Measurements from ENCODE around the gene STK38L.
"Not testable (repeated sequence)": the region's sequence is repeated elsewhere in the genome, so short reads cannot be mapped to it uniquely, and the experiment has no call there.

The STK38L gene

DNA sequence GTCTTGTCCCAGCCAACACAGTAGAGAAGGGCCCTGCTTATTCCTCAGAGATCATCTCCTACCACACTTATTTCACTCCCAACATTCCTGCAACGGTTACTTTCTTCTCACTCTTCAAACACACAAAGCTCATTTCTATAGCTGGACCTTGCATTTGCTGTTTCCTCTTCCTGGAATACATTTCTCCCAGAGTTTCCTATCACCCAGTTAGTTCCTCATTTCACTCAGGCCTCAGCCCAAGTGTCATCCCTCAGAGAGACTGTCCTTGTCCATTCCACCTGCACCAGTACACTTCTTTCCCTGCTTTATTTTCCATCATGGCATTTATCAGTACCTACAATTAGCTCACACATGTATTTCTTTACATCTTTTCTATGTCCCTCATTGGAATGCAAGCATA is 14.7 kb upstream of the STK38L start:
- no peak for DNase-seq

DNA sequence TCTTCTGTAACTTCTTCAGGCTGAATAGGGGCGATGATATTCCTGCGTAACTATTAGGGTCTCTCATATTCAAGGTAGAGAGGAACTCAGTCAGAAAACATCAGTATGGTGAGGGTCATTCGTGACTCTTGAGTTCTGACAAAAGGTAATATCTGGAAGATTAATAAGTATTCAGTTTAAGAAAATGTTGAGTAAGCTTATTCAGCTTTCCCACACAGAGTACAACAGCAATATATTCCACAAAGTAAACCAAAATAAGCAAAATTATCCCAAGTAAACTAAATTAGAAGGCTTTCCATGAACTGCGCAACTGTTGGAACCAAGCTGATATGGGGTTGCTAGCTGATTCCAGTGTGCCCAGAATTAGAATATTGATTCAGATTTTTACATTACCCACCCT is 12.7 kb upstream of the STK38L start:
- not testable (repeated sequence) for DNase-seq

DNA sequence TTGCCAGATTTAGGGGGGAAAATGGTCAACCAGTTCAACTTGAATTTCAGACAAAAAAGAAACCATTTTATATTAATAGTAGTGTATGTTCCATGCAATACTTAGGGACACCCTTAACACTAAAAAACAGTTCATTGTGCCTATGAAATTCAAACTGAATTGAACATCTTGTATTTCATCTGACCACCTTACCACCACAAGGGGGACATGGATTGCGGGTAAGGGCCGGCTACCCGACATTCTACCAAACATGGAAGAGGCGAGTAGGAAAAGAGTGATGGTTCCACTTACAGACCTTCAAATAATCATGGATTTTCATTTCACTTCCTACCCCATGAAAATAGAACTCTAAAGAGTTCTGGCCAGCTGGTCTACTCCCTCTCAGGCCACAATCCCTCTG is 10.3 kb upstream of the STK38L start:
- DNase-seq, result no peak

DNA sequence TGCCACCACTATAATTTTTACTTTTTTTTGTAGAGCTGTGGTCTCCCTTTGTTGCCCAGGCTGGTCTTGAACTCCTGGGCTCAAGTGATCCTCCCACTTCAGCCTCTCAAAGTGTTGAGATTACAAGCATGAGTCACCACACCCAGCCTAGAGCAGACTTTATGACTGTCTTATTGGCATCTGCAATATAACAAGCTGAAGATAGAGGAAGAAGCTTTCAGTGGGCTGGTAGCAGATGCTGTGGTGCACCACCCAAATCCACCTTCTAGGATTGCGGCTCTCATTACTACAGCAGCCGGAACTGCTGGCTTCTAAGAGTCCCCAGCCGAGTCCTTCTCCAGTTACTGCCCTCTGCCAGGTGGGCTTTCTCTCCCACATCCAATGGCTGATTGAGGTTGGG is 7.6 kb upstream of the STK38L start:
- DNase-seq, result peak; percentile 63

DNA sequence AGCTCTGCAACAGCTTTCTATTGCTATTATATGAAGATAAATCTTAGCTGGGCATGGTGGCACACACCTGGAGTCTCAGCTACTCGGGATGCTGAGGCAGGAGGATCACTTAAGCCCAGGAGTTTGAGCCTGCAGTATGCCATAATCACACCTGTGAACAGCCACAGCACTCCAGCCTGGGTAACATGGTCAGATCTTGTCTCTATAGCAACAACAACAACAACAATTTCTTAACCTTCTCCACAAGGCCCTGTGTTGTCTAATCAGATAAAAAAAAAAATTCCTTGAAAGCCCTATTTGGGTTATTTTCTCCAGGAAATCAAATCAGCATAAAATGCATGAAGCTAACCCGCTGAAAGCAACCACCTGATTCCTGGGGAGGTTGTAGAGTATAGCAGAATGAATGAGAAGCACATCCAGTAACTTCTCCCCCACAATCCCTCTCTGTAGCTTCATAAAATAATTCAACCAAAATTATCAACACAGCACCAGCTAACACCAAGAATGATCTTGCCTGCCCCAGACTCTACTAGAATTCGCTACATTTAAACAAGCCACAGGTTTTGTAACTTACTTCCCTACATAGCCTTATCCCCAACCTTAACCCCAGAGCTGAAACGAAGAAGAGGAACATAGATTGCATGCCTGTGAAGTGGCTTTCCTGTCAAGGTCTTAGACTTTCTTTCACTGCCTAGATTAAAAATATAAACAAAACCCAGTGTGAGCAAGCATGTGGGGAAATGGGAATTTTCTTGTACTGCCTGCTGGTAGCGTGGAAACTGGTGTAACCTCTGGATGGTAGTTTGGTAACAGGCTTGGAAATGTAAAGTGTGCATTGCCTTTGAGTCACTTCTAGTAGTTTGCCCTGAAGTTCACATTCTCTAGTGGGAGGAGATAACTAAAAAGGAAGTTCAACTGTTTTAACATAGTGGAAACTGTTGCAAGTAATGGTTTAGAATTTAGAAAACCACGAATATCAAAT is 6.0 kb upstream of the STK38L start:
- peak; percentile 60 for DNase-seq

DNA sequence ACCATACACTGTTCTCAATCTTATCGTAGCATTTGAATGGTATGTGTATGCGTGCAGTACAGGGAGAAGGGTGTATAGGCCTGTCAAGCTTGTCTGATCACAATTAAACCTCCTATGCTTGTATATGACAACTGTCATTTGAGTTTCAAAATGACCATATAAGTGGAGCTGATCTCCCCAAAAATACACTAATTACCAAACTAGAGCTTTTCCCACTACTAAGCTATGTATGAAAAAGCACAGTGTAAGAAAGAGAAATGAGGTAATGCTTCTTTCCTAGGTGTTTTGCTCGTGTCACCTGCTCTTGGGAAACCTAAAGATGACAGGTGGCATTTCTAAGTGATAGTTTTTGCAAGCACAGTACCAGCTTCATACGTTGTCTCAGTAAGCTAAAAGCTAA is 1.1 kb upstream of the STK38L start:
- no peak for DNase-seq

DNA sequence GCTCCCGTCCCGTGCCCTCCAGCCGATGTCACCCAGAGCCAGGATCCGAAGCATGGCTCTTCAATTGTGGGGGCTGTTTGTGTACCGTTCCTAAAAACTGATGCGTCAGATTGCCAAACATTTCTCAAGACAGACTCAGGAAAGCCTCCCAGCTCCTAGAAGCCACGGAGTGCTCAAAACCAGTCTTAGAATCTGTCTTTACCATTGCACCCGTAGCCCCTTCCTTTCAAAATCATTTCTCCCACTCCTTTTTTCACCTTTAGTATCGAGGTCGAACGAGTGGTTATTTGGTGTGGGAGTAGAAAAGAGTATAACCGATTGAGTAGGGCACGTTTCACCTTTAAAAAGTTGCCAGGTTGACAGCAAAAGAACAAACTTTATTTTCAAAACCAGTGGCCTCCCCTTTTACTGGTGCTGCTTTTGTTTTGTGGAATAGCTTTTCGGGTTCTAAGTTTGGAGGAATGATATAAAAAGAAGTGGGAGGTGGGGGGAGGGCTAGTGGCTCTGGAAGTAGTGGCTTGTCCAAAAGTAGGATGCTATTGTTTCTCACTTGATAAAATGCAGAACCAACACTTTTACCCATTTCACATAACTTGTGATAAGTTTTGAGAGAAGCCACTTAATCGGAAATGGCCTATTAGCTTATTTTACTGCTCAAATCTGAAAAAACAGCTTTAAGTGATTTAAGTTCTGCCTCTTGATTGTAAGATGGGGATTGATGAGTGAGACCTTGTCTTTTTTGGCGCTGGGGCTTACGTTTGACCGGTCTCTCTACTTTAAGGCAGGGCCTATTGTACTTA is 803 bp downstream of the STK38L start:
- no peak for DNase-seq

DNA sequence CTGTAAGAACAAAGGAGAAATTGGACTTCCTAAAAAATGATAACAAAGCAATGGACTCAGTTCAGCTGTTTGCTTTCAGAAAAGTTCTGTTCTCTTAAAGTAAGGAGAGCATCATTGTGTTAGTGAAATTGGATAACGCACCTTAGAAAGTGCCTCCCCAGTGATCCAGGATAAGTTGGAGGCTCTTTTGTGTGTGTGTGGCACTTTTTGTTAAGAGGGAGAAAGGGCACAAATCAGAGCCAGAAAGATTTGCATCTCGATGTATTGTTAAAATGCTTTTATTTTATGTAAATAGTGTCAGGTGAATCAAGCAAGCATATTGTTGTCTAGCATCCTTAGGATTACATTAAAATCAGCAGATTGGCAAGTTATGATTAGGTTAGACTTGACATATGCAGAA is 2.1 kb downstream of the STK38L start:
- DNase-seq, result no peak

DNA sequence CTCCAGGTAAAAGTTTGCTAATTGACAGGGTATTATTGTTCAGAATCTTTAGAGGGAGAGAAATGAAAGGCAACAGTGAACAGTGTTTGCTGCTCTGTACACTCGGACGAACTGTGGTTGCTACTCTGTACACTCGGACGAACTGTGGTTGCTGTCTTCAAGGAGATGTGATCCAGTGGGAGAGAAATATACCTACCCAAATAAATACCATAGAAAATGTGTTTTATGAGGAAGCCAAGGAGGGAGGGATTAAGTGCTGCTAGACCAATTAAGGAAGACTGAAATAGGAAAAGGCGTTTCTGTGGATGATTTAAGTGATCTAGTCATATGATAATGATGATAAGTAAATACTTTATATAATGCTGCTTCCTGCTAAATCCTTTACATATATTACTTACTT is 2.7 kb downstream of the STK38L start:
- no peak for DNase-seq

DNA sequence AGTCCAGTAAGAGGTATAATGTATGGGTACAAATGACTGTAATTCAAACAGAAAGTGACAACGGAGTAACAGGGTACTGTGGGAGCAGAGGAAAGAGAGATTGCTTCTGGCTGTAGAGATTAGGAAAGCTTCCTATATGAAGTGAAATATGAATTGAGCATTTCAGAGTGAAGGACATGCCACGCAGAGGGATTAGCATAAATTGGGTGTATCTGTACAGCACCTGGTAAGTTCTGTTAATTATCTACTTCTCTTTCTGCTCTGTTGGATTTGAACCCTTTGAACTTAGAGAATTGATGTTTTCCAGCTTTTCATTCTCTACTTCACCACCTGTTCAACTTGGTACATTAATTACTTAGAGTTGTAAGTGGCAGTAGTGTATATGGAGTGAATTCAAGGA is 8.8 kb downstream of the STK38L start:
- DNase-seq, result no peak

DNA sequence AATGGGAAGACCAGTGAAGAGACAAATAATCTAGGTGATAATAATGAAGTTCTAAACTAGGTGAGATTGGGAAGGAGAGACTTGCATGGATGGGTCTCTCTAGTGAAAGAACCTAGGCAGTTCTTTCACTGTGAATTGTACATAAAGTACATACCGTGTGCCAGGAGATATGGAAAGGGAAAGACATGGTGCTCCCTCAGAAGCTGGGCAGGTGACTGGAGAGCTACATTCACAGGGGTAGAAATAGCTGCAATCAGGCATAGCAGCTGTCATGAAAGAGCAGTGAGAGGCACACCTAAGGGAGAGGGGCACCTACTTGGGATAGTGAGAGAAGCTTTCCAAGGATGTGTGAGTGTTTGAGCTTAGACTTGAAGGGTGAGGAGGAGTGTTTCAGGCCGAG is 9.3 kb downstream of the STK38L start:
- no peak for DNase-seq

DNA sequence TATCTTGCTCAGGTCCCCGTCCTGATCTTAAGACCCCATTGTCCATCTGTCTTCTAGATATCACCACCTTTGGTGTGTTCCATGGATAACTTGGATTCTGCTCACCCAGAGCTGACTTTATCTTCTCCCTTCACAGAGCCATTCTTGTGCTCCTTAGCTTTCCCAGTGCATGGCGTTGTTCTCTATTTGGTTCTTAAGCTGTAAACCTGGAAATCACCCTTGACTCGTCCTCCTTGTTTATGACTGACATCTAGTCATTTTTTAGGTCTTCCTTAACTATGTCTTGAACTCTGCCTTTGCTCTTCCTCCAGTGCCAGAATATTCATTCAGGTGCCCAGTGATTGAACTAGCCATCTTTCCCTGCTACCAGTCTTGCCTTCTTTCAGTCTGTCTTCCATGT is 11.7 kb downstream of the STK38L start:
- no peak for DNase-seq

DNA sequence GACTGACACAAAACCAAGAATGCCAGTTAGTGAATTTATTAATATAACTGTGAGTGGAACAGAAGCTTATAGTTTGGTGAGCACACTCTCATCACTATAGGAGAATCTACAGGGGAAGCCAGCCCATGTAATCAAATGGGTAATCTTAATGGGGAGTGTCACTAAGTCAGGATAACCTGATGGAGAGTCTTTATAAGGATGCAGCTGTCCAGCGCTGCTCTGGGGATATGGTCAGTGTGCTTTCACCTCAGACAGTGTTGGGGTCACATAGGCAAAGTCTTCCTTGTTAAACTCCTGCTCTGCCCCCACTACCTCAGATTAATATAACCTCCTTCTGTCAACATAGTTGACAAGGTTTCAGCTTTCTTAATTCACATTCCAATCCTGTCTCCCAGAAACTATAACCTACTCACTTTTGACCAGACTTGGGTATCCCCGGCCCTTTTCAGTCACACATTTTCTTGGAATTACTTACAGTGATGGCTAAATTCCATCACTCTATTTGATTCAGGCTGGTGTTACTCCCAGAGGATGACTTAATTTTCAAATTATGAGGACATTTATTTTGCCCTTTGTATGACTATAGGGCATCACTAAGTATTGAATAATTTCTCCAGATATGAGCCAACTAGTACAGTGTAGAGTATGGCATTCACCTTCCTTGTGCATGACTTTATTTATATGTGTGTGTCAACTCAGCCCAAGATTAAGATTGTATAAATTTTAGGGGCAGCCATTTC is 13.2 kb downstream of the STK38L start:
- DNase-seq, result no peak

DNA sequence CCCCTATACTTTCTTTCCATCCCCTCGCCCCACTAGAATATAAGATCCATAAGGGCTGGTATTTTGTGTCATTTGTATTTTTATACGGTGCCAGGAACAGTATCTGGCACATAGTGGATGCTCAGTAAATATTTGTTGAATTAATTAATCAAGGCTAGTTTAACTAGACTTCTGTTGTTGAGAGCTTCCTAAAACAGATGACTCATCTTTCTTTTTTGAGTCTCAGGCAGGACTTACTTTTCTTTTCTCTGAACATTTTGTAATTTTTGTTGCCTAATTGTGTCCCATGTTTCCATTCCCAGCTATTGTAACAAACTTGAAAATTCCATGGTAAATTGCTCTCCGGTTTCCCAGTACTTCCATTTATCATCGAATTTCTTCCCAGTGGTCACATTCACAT is 16.7 kb downstream of the STK38L start:
- no peak for DNase-seq

DNA sequence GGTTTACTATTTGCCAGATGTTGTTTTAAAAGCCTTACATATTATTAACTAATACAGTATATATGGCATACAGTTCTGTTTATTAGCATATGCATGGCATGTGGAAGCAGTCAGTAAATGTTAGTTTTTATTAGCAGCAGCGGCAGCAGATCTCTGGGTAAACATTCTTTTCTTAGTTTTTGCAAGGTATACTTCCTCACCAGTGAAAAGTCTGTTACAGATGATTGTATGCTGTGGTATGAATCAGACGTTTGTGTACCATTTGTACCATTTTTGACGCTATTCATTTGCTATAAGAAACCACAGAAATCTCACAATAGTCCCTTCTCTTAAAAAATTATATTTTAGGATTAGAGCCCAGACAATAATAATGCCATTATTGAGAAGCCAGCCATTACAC is 17.8 kb downstream of the STK38L start:
- no peak for DNase-seq

DNA sequence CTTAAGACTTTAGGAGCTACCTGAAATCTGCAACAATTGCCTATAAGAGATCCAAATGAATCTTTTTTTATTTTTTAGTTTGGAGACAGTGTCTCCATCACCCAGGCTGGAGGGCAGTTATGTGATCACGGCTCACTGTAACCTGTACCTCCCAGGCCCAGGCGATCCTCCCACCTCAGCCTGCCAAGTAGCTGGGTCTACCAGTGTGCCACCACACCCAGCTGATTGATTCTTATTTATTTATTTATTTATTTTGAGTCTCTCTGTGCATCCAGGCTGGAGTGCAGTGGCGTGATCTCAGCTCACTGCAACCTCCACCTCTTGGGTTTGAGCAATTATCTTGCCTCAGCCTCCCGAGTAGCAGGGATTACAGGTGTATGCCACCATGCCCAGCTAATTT is 26.1 kb downstream of the STK38L start:
- DNase-seq, result no peak

DNA sequence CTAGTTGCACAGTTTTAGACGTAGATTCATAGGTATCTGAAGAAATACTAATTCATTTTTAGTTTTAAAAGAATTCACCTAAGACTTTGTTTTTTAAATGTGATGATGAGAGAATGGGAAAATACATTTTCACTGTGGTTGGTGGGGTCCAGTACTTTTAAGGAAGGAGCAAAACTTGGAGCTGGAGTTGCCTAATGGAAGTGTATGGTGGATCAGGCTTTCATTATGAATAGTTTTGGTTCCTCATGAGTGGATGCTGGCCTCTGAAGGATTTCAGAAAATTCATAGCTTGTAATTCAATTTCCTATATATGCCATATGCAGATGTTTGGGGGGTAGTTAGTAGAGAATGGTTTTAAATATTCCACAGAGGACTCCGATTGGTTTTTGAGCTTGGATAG is 27.1 kb downstream of the STK38L start:
- no peak for DNase-seq

DNA sequence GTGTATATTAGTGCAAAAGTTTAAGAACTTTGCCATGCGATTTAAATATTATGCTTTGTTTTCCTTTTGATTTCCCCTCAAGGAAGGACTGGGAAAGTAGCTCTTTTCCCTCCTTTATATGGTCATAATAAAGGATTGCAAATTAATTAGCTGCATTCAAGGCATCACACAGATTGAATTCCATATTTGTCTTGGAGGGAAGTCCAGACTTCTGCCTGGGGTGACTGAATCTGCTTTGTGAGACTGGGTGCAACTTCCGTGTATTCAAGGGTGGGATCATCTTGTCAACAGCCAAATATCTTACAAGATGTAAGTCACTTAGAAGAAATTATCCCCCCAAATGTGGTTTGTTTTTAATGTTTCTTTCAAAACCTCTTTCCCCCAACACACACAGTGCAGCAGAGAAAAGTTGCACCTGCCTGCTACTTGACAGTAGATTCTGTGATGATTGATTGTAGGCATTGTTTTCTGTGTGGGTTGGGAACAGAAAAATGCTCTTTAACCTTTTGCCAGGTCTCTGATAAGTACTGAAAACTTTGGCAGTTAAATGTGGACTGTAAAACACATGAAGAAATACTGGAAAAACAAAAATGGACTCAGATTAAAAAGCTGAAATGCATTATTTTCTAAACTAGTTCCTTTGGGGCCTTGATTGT is 28.4 kb downstream of the STK38L start:
- no peak for DNase-seq

DNA sequence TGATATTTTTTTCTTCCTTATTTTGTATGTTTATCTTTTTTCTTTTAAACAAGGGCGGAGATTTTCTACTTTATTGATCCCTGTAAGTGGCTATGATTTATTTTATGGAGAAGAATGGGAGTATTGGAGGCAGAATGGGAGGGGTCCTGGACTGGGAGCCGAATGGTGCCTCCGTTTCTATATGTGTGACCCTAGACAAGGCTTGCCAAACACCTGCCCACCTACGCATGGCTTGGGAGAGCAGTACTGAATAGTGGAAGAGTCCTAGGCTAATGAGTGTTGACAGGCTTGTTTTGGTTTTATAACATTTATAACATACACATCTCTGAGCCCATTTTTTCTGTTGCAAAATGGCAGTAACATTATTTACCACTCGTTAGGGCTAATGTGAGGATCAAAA is 29.0 kb downstream of the STK38L start:
- DNase-seq, result no peak

DNA sequence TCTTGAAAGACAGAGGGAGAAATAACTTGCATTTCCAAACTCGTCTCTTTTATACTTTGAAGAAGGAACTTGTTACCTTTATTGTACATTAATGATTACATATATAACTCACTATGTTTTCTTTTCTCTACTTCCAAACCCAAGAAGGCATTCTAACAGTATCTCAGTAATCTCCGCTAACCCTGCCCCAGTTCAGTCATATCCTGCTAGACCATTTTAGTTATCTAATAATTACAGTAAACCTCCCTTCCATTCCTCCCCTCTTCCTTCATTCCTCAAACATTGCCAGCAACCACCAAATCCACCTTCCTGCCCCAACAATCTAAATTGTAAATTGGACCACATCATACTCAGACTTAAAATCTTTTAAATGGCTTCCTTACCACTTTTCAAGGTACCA is 30.6 kb downstream of the STK38L start:
- DNase-seq, result no peak

DNA sequence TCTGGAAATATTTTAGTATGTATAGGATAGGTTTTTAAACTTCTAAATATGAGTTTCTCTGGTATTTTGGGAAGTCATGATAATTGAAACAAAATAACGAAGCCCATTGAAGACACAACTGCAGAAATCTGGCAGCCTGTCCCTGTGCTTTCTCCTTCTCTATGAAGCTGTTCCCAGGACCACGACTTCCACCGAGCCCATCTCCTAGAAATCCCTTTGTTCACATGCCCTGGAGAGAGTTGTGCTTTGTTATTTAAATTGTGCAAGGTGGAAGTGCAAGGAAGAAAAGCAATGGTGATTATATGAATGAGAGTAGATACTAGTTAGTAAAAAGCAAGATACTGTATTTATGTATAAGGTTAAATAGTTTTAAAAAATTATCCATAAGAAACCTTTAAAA is 32.2 kb downstream of the STK38L start:
- DNase-seq, result no peak

DNA sequence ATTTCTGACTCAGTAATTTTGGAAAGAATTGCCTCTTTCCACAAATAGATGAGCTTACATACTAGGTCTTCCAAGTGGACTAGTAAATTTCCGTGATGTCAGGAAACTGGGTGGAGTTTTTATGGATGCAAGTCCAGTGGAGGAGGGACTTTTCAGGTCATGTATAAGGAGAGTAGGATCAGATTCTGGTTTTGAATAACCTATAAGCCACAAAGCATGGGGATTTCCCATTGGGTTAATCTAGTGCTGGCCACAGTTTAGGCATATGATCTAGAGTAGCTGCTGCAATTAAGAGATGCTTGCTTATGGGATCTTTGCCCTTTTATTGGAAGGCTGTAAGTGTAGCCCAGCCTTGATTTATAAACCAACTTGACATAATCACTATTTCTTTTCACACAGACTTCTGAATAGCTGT is 33.8 kb downstream of the STK38L start:
- no peak for DNase-seq

DNA sequence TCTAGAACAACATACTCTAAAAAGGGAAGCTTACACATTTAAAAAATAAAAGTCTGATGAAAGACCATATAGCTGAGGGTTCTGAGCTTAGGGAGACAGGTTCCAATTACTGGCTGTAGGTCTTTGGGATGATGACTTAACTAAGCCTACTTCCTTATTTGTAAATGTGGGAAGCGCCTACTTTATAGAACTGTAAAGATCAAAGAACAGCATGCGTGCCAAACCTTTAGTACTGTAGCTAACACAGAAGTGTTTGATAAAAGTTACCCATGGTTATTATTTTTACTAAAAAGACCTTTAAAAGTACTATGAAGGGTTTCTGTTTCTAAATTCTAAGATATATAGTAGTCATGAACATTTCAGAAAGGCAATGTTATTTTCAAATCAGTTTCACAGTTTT is 35.7 kb downstream of the STK38L start:
- no peak for DNase-seq
